ENCODE data around the gene AMN. TPM values are rescaled to one million over a fixed set of nuclear protein-coding genes. Genes with fewer than 3 reads are reported as not detected.
"Not testable (repeated sequence)": the region's sequence is repeated elsewhere in the genome, so short reads cannot be mapped to it uniquely, and the experiment has no call there.

Gene AMN
- total and polyA plus RNA-seq, 4 donors: 0.16 to 8.8 (median 0.34) TPM

GRCh38 chr14:102920998-102921304 is 1.5 kb upstream of the AMN start:
- Histone ChIP-seq H3K36me3 (ENCODE audit: control insufficient read depth in 1 of 2, insufficient read depth in 2 of 2, low read length in 1 of 2) (no peaks in the 10 kb centered on the region), H3K9me3 (ENCODE audit: control insufficient read depth, low read length) (no peaks in the 10 kb centered on the region), H3K4me3 (ENCODE audit: low read length in 2 of 2) (no peak overlapping the region), H3K4me1 (ENCODE audit: control insufficient read depth in 1 of 2, insufficient read depth in 2 of 2, low read length in 2 of 2) (no peaks in the 10 kb centered on the region), H3K27me3 (ENCODE audit: control insufficient read depth in 1 of 2, insufficient read depth in 2 of 2, low read length in 1 of 2) (no peaks in the 10 kb centered on the region), H3K27ac (ENCODE audit: low read depth in 1 of 2, low read length in 2 of 2) (no peak overlapping the region)
- intact Hi-C loops (cut with DNase I): loop anchor here in 1 of 2 donors (10.0 kb wide), 1 partner anchor 396 kb away; no protein-coding TSS in a partner anchor
- no peak for DNase-seq
- WGBS, 2 donors: 96 to 97% methylated on average over 1 of the region's 1 CpG
- ATAC-seq (ENCODE audit: low FRiP score): no peak

GRCh38 chr14:102923201-102923924 is 900 bp downstream of the AMN start:
- H3K36me3 ChIP-seq (ENCODE audit: control insufficient read depth in 1 of 2, insufficient read depth in 2 of 2, low read length in 1 of 2): no peaks in the 10 kb centered on the region
- H3K27me3 ChIP-seq (ENCODE audit: control insufficient read depth in 1 of 2, insufficient read depth in 2 of 2, low read length in 1 of 2): no peaks in the 10 kb centered on the region
- DNase-seq (peak in 1 of 2 donors; percentile 32), ATAC-seq (ENCODE audit: low FRiP score) (peak; percentile 23)
- intact Hi-C loops (cut with DNase I): loop anchor here in 1 of 2 donors (10.0 kb wide), 1 partner anchor 399 kb away; no protein-coding TSS in a partner anchor
- no peaks in the 10 kb centered on the region for H3K4me1 ChIP-seq (ENCODE audit: control insufficient read depth in 1 of 2, insufficient read depth in 2 of 2, low read length in 2 of 2)
- H3K27ac ChIP-seq (ENCODE audit: low read depth in 1 of 2, low read length in 2 of 2): no peak overlapping the region
- 5 to 7% methylated on average over 53 of the region's 53 CpGs for WGBS, 2 donors
- no peaks in the 10 kb centered on the region for H3K9me3 ChIP-seq (ENCODE audit: control insufficient read depth, low read length)
- no peak overlapping the region for H3K4me3 ChIP-seq (ENCODE audit: low read length in 2 of 2)

GRCh38 chr14:102923925-102924486 is 1.5 kb downstream of the AMN start:
- intact Hi-C loops (cut with DNase I): loop anchor here in 1 of 2 donors (10.0 kb wide), 1 partner anchor 399 kb away; no protein-coding TSS in a partner anchor
- ATAC-seq (ENCODE audit: low FRiP score): no peak
- whole genome bisulfite sequencing, 2 donors: 48 to 51% methylated on average over 11 of the region's 11 CpGs

GRCh38 chr14:102924632-102925588 is 2.4 kb downstream of the AMN start:
- 88 to 92% methylated on average over 21 to 25 of the region's 25 CpGs for WGBS, 2 donors
- Histone ChIP-seq H3K36me3 (ENCODE audit: control insufficient read depth in 1 of 2, insufficient read depth in 2 of 2, low read length in 1 of 2) (no peaks in the 10 kb centered on the region), H3K4me1 (ENCODE audit: control insufficient read depth in 1 of 2, insufficient read depth in 2 of 2, low read length in 2 of 2) (no peaks in the 10 kb centered on the region), H3K27ac (ENCODE audit: low read depth in 1 of 2, low read length in 2 of 2) (no peak overlapping the region), H3K9me3 (ENCODE audit: control insufficient read depth, low read length) (no peaks in the 10 kb centered on the region), H3K4me3 (ENCODE audit: low read length in 2 of 2) (no peak overlapping the region), H3K27me3 (ENCODE audit: control insufficient read depth in 1 of 2, insufficient read depth in 2 of 2, low read length in 1 of 2) (no peaks in the 10 kb centered on the region)
- DNase-seq (peak in 1 of 2 donors; percentile 41), ATAC-seq (ENCODE audit: low FRiP score) (no peak)
- intact Hi-C loops (cut with DNase I): loop anchor here in 1 of 2 donors (10.0 kb wide), 1 partner anchor 400 kb away; no protein-coding TSS in a partner anchor

More at GRCh38 chr14:102923925-102924486, 1.5 kb downstream of the AMN start:
- Histone ChIP-seq H3K36me3 (ENCODE audit: control insufficient read depth in 1 of 2, insufficient read depth in 2 of 2, low read length in 1 of 2) (no peaks in the 10 kb centered on the region), H3K9me3 (ENCODE audit: control insufficient read depth, low read length) (no peaks in the 10 kb centered on the region), H3K4me3 (ENCODE audit: low read length in 2 of 2) (no peak overlapping the region), H3K4me1 (ENCODE audit: control insufficient read depth in 1 of 2, insufficient read depth in 2 of 2, low read length in 2 of 2) (no peaks in the 10 kb centered on the region), H3K27me3 (ENCODE audit: control insufficient read depth in 1 of 2, insufficient read depth in 2 of 2, low read length in 1 of 2) (no peaks in the 10 kb centered on the region), H3K27ac (ENCODE audit: low read depth in 1 of 2, low read length in 2 of 2) (no peak overlapping the region)
- peak in 1 of 2 donors; percentile 30 for DNase-seq

GRCh38 chr14:102925646-102926045 is 3.2 kb downstream of the AMN start:
- intact Hi-C loops (cut with DNase I): loop anchor here in 1 of 2 donors (10.0 kb wide), 1 partner anchor 401 kb away; no protein-coding TSS in a partner anchor
- Histone ChIP-seq H3K4me3 (ENCODE audit: low read length in 2 of 2) (no peak overlapping the region), H3K27me3 (ENCODE audit: control insufficient read depth in 1 of 2, insufficient read depth in 2 of 2, low read length in 1 of 2) (no peaks in the 10 kb centered on the region), H3K9me3 (ENCODE audit: control insufficient read depth, low read length) (no peaks in the 10 kb centered on the region), H3K27ac (ENCODE audit: low read depth in 1 of 2, low read length in 2 of 2) (no peak overlapping the region), H3K36me3 (ENCODE audit: control insufficient read depth in 1 of 2, insufficient read depth in 2 of 2, low read length in 1 of 2) (no peaks in the 10 kb centered on the region), H3K4me1 (ENCODE audit: control insufficient read depth in 1 of 2, insufficient read depth in 2 of 2, low read length in 2 of 2) (no peaks in the 10 kb centered on the region)
- ATAC-seq (ENCODE audit: low FRiP score) (no peak), DNase-seq (no peak)
- 81 to 83% methylated on average over 11 of the region's 11 CpGs for WGBS, 2 donors

GRCh38 chr14:102926104-102926503 is 3.6 kb downstream of the AMN start:
- no peaks in the 10 kb centered on the region for H3K4me1 ChIP-seq (ENCODE audit: control insufficient read depth in 1 of 2, insufficient read depth in 2 of 2, low read length in 2 of 2)
- DNase-seq (no peak), ATAC-seq (ENCODE audit: low FRiP score) (no peak)
- 78% methylated on average over 12 of the region's 12 CpGs for WGBS, 2 donors
- no peak overlapping the region for H3K4me3 ChIP-seq (ENCODE audit: low read length in 2 of 2)
- H3K27ac ChIP-seq (ENCODE audit: low read depth in 1 of 2, low read length in 2 of 2): no peak overlapping the region
- no peaks in the 10 kb centered on the region for H3K27me3 ChIP-seq (ENCODE audit: control insufficient read depth in 1 of 2, insufficient read depth in 2 of 2, low read length in 1 of 2)
- H3K36me3 ChIP-seq (ENCODE audit: control insufficient read depth in 1 of 2, insufficient read depth in 2 of 2, low read length in 1 of 2): no peaks in the 10 kb centered on the region
- no peaks in the 10 kb centered on the region for H3K9me3 ChIP-seq (ENCODE audit: control insufficient read depth, low read length)
- intact Hi-C loops (cut with DNase I): loop anchor here in 1 of 2 donors (10.0 kb wide), 1 partner anchor 401 kb away; no protein-coding TSS in a partner anchor

GRCh38 chr14:102926840-102927239 is 4.4 kb downstream of the AMN start:
- 95 to 99% methylated on average over 10 of the region's 10 CpGs for WGBS, 2 donors

GRCh38 chr14:102927346-102927877 is 4.9 kb downstream of the AMN start:
- ATAC-seq (ENCODE audit: low FRiP score) (no peak), DNase-seq (peak in 1 of 2 donors; percentile 73)
- 79 to 81% methylated on average over 18 to 19 of the region's 19 CpGs for WGBS, 2 donors
- H3K27ac ChIP-seq (ENCODE audit: low read depth in 1 of 2, low read length in 2 of 2): no peak overlapping the region
- no peak overlapping the region for H3K4me3 ChIP-seq (ENCODE audit: low read length in 2 of 2)
- intact Hi-C loops (cut with DNase I): loop anchor here in 1 of 2 donors (10.0 kb wide), 1 partner anchor 403 kb away; no protein-coding TSS in a partner anchor
- no peaks in the 10 kb centered on the region for H3K4me1 ChIP-seq (ENCODE audit: control insufficient read depth in 1 of 2, insufficient read depth in 2 of 2, low read length in 2 of 2)
- H3K27me3 ChIP-seq (ENCODE audit: control insufficient read depth in 1 of 2, insufficient read depth in 2 of 2, low read length in 1 of 2): no peaks in the 10 kb centered on the region
- no peaks in the 10 kb centered on the region for H3K9me3 ChIP-seq (ENCODE audit: control insufficient read depth, low read length)
- H3K36me3 ChIP-seq (ENCODE audit: control insufficient read depth in 1 of 2, insufficient read depth in 2 of 2, low read length in 1 of 2): no peaks in the 10 kb centered on the region

More at GRCh38 chr14:102926840-102927239, 4.4 kb downstream of the AMN start:
- not testable (repeated sequence) for H3K27ac ChIP-seq (ENCODE audit: low read depth in 1 of 2, low read length in 2 of 2); H3K36me3 ChIP-seq (ENCODE audit: control insufficient read depth in 1 of 2, insufficient read depth in 2 of 2, low read length in 1 of 2); H3K27me3 ChIP-seq (ENCODE audit: control insufficient read depth in 1 of 2, insufficient read depth in 2 of 2, low read length in 1 of 2); ATAC-seq (ENCODE audit: low FRiP score); H3K4me1 ChIP-seq (ENCODE audit: control insufficient read depth in 1 of 2, insufficient read depth in 2 of 2, low read length in 2 of 2); DNase-seq; H3K9me3 ChIP-seq (ENCODE audit: control insufficient read depth, low read length); H3K4me3 ChIP-seq (ENCODE audit: low read length in 2 of 2)
- intact Hi-C loops (cut with DNase I): loop anchor here in 1 of 2 donors (10.0 kb wide), 1 partner anchor 402 kb away; no protein-coding TSS in a partner anchor

Data from aorta (tissue), 5 donors.